ENCODE data around the gene RABGGTA. TPM values are rescaled to one million over a fixed set of nuclear protein-coding genes. Genes with fewer than 3 reads are reported as not detected.

Gene RABGGTA
- total and polyA plus RNA-seq, 10 of the 15 experiments (the other 5 are each of a cell fraction or from before 2014, with no cell fraction given): 19.1 to 75.6 (median 46.9) TPM

DNA sequence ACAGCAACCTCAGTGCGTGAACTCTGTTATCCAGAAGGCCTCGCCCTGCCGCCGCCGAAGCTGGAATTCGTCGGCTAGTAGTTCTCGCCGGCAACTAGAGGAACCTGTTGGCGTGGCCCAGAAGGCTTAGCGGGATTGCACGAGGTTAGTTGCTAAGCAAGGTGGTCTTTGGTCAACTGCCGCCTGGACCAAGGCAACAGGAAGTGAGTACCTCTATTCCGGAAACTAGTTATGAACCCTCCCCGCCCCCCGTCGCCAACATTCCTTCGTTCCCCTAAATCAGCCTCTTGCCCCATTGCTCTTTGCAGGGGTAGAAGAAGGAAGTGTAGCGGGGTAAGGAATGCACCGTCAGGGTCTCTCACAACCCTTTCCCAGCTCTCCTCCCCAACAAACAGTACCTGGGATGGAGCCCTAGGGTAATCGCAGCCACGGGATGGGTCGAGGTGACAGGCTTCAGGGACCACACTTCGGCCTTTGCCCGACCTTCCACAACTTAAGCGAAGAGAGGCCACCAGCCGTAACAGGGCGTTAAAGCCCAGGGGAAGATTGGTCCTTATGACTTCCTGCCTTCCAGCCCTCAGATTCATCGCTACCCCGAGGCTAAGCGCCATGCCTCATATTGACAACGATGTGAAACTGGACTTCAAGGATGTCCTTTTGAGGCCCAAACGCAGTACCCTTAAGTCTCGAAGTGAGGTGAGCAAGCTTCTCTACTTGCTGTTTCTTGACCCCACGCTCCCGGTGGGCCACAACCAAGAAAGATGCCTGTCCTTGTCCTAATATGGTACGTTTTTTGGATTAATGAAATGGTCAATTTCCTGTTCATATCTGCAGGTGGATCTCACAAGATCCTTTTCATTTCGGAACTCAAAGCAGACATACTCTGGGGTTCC is 38.5 kb downstream of the RABGGTA start, which contains the start of gene GMPR2 (continued):
- TF ChIP-seq, protein P1, sequence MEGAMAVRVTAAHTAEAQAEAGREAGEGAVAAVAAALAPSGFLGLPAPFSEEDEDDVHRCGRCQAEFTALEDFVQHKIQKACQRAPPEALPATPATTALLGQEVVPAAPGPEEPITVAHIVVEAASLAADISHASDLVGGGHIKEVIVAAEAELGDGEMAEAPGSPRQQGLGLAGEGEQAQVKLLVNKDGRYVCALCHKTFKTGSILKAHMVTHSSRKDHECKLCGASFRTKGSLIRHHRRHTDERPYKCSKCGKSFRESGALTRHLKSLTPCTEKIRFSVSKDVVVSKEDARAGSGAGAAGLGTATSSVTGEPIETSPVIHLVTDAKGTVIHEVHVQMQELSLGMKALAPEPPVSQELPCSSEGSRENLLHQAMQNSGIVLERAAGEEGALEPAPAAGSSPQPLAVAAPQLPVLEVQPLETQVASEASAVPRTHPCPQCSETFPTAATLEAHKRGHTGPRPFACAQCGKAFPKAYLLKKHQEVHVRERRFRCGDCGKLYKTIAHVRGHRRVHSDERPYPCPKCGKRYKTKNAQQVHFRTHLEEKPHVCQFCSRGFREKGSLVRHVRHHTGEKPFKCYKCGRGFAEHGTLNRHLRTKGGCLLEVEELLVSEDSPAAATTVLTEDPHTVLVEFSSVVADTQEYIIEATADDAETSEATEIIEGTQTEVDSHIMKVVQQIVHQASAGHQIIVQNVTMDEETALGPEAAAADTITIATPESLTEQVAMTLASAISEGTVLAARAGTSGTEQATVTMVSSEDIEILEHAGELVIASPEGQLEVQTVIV (IDR thresholded peaks at IDR 0.05; ENCODE audit: borderline replicate concordance, partially characterized antibody): peak; percentile 69
- TF ChIP-seq ZZZ3 (IDR thresholded peaks at IDR 0.05; ENCODE audit: control insufficient read depth, insufficient read length, low read depth): no peak
- TF ChIP-seq GABPA (IDR thresholded peaks at IDR 0.05; ENCODE audit: low read depth): peak; percentile 88
- no peak for TF ChIP-seq LARP7 (IDR thresholded peaks at IDR 0.05)
- TF ChIP-seq, protein P2, sequence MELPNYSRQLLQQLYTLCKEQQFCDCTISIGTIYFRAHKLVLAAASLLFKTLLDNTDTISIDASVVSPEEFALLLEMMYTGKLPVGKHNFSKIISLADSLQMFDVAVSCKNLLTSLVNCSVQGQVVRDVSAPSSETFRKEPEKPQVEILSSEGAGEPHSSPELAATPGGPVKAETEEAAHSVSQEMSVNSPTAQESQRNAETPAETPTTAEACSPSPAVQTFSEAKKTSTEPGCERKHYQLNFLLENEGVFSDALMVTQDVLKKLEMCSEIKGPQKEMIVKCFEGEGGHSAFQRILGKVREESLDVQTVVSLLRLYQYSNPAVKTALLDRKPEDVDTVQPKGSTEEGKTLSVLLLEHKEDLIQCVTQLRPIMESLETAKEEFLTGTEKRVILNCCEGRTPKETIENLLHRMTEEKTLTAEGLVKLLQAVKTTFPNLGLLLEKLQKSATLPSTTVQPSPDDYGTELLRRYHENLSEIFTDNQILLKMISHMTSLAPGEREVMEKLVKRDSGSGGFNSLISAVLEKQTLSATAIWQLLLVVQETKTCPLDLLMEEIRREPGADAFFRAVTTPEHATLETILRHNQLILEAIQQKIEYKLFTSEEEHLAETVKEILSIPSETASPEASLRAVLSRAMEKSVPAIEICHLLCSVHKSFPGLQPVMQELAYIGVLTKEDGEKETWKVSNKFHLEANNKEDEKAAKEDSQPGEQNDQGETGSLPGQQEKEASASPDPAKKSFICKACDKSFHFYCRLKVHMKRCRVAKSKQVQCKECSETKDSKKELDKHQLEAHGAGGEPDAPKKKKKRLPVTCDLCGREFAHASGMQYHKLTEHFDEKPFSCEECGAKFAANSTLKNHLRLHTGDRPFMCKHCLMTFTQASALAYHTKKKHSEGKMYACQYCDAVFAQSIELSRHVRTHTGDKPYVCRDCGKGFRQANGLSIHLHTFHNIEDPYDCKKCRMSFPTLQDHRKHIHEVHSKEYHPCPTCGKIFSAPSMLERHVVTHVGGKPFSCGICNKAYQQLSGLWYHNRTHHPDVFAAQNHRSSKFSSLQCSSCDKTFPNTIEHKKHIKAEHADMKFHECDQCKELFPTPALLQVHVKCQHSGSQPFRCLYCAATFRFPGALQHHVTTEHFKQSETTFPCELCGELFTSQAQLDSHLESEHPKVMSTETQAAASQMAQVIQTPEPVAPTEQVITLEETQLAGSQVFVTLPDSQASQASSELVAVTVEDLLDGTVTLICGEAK (IDR thresholded peaks at IDR 0.05; ENCODE audit: borderline replicate concordance): peak; percentile 91

Measured in GM12878 (cell line).